Measurements from ENCODE around the gene SIK3. TPM values are rescaled to one million over a fixed set of nuclear protein-coding genes. Genes with fewer than 3 reads are reported as not detected.
A peak's percentile ranks its signal among the peaks of the same experiment; 100 is the strongest.

Gene SIK3
- total RNA-seq, 1 donor from 2014 or later, result 19.5 TPM

- H3K4me3 Mint-ChIP-seq (ENCODE audit: unreplicated experiment), result no peak overlapping the region
- no peak for TF ChIP-seq CTCF (IDR thresholded peaks at IDR 0.05)
- H3K27ac Mint-ChIP-seq (ENCODE audit: unreplicated experiment), result no peak overlapping the region
- H3K36me3 Mint-ChIP-seq (ENCODE audit: low read depth), result peaks cover 4% of the 10 kb centered on the region
- no peaks in the 10 kb centered on the region for H3K27me3 Mint-ChIP-seq (ENCODE audit: low read depth)
- no peak for DNase-seq (ENCODE audit: low spot score)
- peaks cover 12% of the 10 kb centered on the region for H3K9me3 Mint-ChIP-seq (ENCODE audit: low read depth)
- peaks cover 14% of the 10 kb centered on the region for H3K4me1 Mint-ChIP-seq (ENCODE audit: low read depth)
Measured at GRCh38 chr11:116901964-116902688, 196.1 kb downstream of the SIK3 start.

- no peak overlapping the region for H3K27ac Mint-ChIP-seq (ENCODE audit: unreplicated experiment)
- H3K4me3 Mint-ChIP-seq (ENCODE audit: unreplicated experiment), result no peak overlapping the region
- DNase-seq (ENCODE audit: low spot score), result no peak
- H3K36me3 Mint-ChIP-seq (ENCODE audit: low read depth), result peaks cover 4% of the 10 kb centered on the region
- no peaks in the 10 kb centered on the region for H3K27me3 Mint-ChIP-seq (ENCODE audit: low read depth)
- no peak for TF ChIP-seq CTCF (IDR thresholded peaks at IDR 0.05)
- peaks cover 12% of the 10 kb centered on the region for H3K9me3 Mint-ChIP-seq (ENCODE audit: low read depth)
- peaks cover 14% of the 10 kb centered on the region for H3K4me1 Mint-ChIP-seq (ENCODE audit: low read depth)
Measured at GRCh38 chr11:116901211-116901610, 197.0 kb downstream of the SIK3 start.

GRCh38 chr11:116896211-116896610, 202.0 kb downstream of the SIK3 start:
- Mint-ChIP-seq H3K4me3 (ENCODE audit: unreplicated experiment) (no peak overlapping the region), H3K27ac (ENCODE audit: unreplicated experiment) (no peak overlapping the region), H3K4me1 (ENCODE audit: low read depth) (peaks cover 1% of the 10 kb centered on the region), H3K36me3 (ENCODE audit: low read depth) (peaks cover 12% of the 10 kb centered on the region), H3K9me3 (ENCODE audit: low read depth) (peaks cover 12% of the 10 kb centered on the region), H3K27me3 (ENCODE audit: low read depth) (no peaks in the 10 kb centered on the region)
- no peak for TF ChIP-seq CTCF (IDR thresholded peaks at IDR 0.05)
- no peak for DNase-seq (ENCODE audit: low spot score)

- H3K36me3 Mint-ChIP-seq (ENCODE audit: low read depth), result peaks cover 12% of the 10 kb centered on the region
- H3K9me3 Mint-ChIP-seq (ENCODE audit: low read depth), result peaks cover 8% of the 10 kb centered on the region
- DNase-seq (ENCODE audit: low spot score), result no peak
- no peaks in the 10 kb centered on the region for H3K27me3 Mint-ChIP-seq (ENCODE audit: low read depth)
- peak; percentile 50 for TF ChIP-seq CTCF (IDR thresholded peaks at IDR 0.05)
- H3K4me3 Mint-ChIP-seq (ENCODE audit: unreplicated experiment), result no peak overlapping the region
- H3K27ac Mint-ChIP-seq (ENCODE audit: unreplicated experiment), result no peak overlapping the region
- peaks cover 2% of the 10 kb centered on the region for H3K4me1 Mint-ChIP-seq (ENCODE audit: low read depth)
Measured at GRCh38 chr11:116895048-116895757, 203.0 kb downstream of the SIK3 start.

GRCh38 chr11:116893906-116894305, 204.3 kb downstream of the SIK3 start:
- no peaks in the 10 kb centered on the region for H3K27me3 Mint-ChIP-seq (ENCODE audit: low read depth)
- H3K9me3 Mint-ChIP-seq (ENCODE audit: low read depth), result no peaks in the 10 kb centered on the region
- TF ChIP-seq CTCF (IDR thresholded peaks at IDR 0.05), result no peak
- no peak overlapping the region for H3K27ac Mint-ChIP-seq (ENCODE audit: unreplicated experiment)
- peaks cover 6% of the 10 kb centered on the region for H3K4me1 Mint-ChIP-seq (ENCODE audit: low read depth)
- no peak overlapping the region for H3K4me3 Mint-ChIP-seq (ENCODE audit: unreplicated experiment)
- peaks cover 10% of the 10 kb centered on the region for H3K36me3 Mint-ChIP-seq (ENCODE audit: low read depth)
- no peak for DNase-seq (ENCODE audit: low spot score)

All from chondrocyte (in vitro differentiated cells).